MG63 (cell line): ENCODE results near the gene LRRC7. TPM values are rescaled to one million over a fixed set of nuclear protein-coding genes. Genes with fewer than 3 reads are reported as not detected.
A peak's percentile ranks its signal among the peaks of the same experiment; 100 is the strongest.
"Not testable (repeated sequence)": the region's sequence is repeated elsewhere in the genome, so short reads cannot be mapped to it uniquely, and the experiment has no call there.

Source experiments
- DNase-seq: peaks from one replicate; pipeline ENCODE4 v3.0.0-alpha.2; 2020
- H3K27me3 ChIP-seq: fragments of 250-450 bp; sonication (Bioruptor Pico); 2 replicates; pipeline ENCODE4 v1.5.1; 2020; ENCODE audit warnings: mild to moderate bottlenecking, moderate library complexity
- H3K36me3 ChIP-seq: fragments of 250-450 bp; sonication (Bioruptor Pico); 2 replicates; pipeline ENCODE4 v1.5.1; 2020; ENCODE audit warnings: mild to moderate bottlenecking, moderate library complexity
- H3K4me3 ChIP-seq: fragments of 250-450 bp; sonication (Bioruptor Pico); 2 replicates; pipeline ENCODE4 v1.5.1; 2020; ENCODE audit warnings: mild to moderate bottlenecking, moderate library complexity
- H3K9me3 ChIP-seq: fragments of 250-450 bp; sonication (Bioruptor Pico); 2 replicates; pipeline ENCODE4 v1.5.1; 2020; ENCODE audit warnings: mild to moderate bottlenecking, moderate library complexity
- total RNA-seq: library from RNA; depleted of rRNA; stranded (reverse); fragments of >200 nt; shearing (Covaris generic); gene quantifications from 2 replicates; pipeline ENCODE4 v1.2.3, GENCODE V29; 2014; ENCODE audit warnings: low replicate concordance

LRRC7 gene
- total RNA-seq, 1 experiment from 2014 or later = not detected

GRCh38 chr1:69929308-69930057 lies 361.8 kb downstream of the LRRC7 start:
- Histone ChIP-seq H3K27me3 (no peaks in the 10 kb centered on the region), H3K4me3 (no peak overlapping the region), H3K9me3 (no peaks in the 10 kb centered on the region), H3K36me3 (no peaks in the 10 kb centered on the region)
- no peak for DNase-seq

- no peak overlapping the region for H3K4me3 ChIP-seq
- H3K9me3 ChIP-seq = no peaks in the 10 kb centered on the region
- H3K27me3 ChIP-seq = no peaks in the 10 kb centered on the region
- no peaks in the 10 kb centered on the region for H3K36me3 ChIP-seq
- no peak for DNase-seq
These were observed 362.7 kb downstream of the LRRC7 start for GRCh38 chr1:69930396-69930795.

GRCh38 chr1:69932760-69933159 lies 365.0 kb downstream of the LRRC7 start:
- Histone ChIP-seq H3K27me3 (no peaks in the 10 kb centered on the region), H3K36me3 (no peaks in the 10 kb centered on the region), H3K9me3 (no peaks in the 10 kb centered on the region), H3K4me3 (no peak overlapping the region)
- no peak for DNase-seq

- Histone ChIP-seq H3K9me3 (no peaks in the 10 kb centered on the region), H3K36me3 (no peaks in the 10 kb centered on the region), H3K27me3 (no peaks in the 10 kb centered on the region), H3K4me3 (no peak overlapping the region)
- no peak for DNase-seq
These were observed 372.5 kb downstream of the LRRC7 start for GRCh38 chr1:69940231-69940630.

- DNase-seq = no peak
- Histone ChIP-seq H3K27me3 (no peaks in the 10 kb centered on the region), H3K4me3 (no peak overlapping the region), H3K36me3 (no peaks in the 10 kb centered on the region), H3K9me3 (no peaks in the 10 kb centered on the region)
These were observed 373.1 kb downstream of the LRRC7 start for GRCh38 chr1:69940816-69941215.

DNA sequence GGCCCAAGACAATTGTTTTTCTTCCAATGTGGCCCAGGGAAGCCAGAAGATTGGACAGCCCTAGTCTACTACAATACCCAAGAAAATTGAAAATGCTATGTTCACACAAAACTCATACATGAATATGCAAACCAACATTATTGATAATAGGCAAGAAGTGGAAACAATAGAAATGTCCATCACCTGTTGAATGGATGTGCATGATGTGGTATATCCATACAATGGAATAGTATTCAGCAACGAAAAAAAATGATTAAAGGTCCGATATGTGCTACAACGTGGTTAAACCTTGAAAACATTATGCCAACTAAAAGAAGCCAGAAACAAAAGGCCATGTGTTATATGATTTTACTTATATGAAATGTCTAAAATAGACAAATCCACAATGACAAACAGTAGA lies 375.3 kb downstream of the LRRC7 start:
- no peak for DNase-seq
- Histone ChIP-seq H3K27me3 (no peaks in the 10 kb centered on the region), H3K4me3 (no peak overlapping the region), H3K9me3 (no peaks in the 10 kb centered on the region), H3K36me3 (no peaks in the 10 kb centered on the region)

- no peak for DNase-seq
- H3K9me3 ChIP-seq = no peaks in the 10 kb centered on the region
- no peaks in the 10 kb centered on the region for H3K36me3 ChIP-seq
- H3K27me3 ChIP-seq = no peaks in the 10 kb centered on the region
- H3K4me3 ChIP-seq = no peak overlapping the region
These were observed 379.2 kb downstream of the LRRC7 start for GRCh38 chr1:69946935-69947334.

- Histone ChIP-seq H3K9me3 (no peaks in the 10 kb centered on the region), H3K27me3 (no peaks in the 10 kb centered on the region), H3K4me3 (no peak overlapping the region), H3K36me3 (no peaks in the 10 kb centered on the region)
- DNase-seq = no peak
These were observed 380.1 kb downstream of the LRRC7 start for GRCh38 chr1:69947837-69948236.

DNA sequence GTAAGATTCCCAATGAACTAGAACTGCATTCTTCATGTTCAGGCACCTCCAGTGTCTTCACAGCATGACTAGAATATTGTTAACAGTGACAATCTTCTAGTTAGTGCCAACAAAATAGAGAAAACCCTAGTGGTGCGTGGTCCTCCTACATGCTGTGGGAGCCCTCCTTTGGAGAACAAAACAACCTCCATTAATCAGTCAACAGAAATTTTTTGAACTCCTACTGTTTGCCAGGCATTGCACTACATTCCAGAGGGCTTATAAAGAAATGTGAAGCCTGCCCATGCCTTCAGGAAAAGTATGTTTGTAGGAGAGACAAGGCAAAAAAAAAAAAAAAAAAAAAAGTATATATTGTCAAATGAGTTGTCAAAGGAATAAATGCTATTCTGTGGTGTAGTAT lies 385.0 kb downstream of the LRRC7 start:
- Histone ChIP-seq H3K4me3 (no peak overlapping the region), H3K27me3 (no peaks in the 10 kb centered on the region), H3K9me3 (no peaks in the 10 kb centered on the region), H3K36me3 (no peaks in the 10 kb centered on the region)
- no peak for DNase-seq

- H3K27me3 ChIP-seq, H3K9me3 ChIP-seq, H3K36me3 ChIP-seq, H3K4me3 ChIP-seq, DNase-seq: not testable (repeated sequence)
These were observed 394.7 kb downstream of the LRRC7 start for GRCh38 chr1:69962452-69962851.

- H3K27me3 ChIP-seq = no peaks in the 10 kb centered on the region
- no peak overlapping the region for H3K4me3 ChIP-seq
- no peaks in the 10 kb centered on the region; the same call in 1 of the 2 replicates for H3K9me3 ChIP-seq
- H3K36me3 ChIP-seq = no peaks in the 10 kb centered on the region
- no peak for DNase-seq
These were observed 399.6 kb downstream of the LRRC7 start for GRCh38 chr1:69967245-69967766.

- H3K36me3 ChIP-seq = no peaks in the 10 kb centered on the region
- H3K9me3 ChIP-seq = no peaks in the 10 kb centered on the region
- H3K27me3 ChIP-seq = no peaks in the 10 kb centered on the region
- no peak overlapping the region for H3K4me3 ChIP-seq
- DNase-seq = peak; percentile 3
These were observed 409.2 kb downstream of the LRRC7 start for GRCh38 chr1:69976896-69977295.

DNA sequence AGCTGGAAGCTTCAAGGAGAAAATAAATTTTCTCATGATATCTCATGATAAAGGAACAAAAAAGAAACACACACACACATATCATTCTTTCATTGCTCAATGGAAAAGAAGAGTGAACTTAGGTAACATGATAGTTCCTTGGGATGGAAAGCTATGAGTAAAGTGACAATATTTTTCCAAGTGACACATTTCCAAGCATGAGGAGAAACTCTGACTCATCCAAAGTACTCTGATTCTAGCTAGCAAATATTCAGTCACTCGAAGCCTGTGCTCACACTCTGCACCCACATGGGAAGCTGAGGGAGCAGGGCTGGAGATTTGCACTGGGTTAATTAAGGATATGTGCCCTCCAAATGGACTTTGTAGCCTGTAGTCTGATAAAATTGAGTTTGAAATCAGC lies 415.3 kb downstream of the LRRC7 start:
- peak; percentile 3 for DNase-seq
- H3K27me3 ChIP-seq = no peaks in the 10 kb centered on the region
- H3K4me3 ChIP-seq = no peak overlapping the region
- H3K36me3 ChIP-seq = no peaks in the 10 kb centered on the region
- H3K9me3 ChIP-seq = no peaks in the 10 kb centered on the region

DNA sequence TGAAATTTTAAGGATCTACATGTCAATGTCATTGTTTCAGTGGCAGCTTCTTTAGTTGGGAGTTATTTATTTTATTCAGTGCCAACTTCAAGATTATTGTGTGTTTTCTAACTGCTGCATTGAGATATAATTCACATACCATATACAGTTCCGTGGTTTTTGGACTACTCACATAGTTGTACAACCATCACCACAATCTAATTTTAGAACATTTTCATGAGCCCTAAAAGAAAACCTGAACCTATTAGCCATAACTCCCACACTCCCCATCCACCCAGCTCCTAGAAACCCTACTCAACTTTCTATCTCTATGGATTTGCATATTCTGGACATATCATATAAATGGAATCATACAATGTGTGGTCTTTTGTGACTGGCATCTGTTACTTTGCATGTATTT lies 417.7 kb downstream of the LRRC7 start:
- Histone ChIP-seq H3K36me3 (no peaks in the 10 kb centered on the region), H3K9me3 (no peaks in the 10 kb centered on the region), H3K27me3 (no peaks in the 10 kb centered on the region), H3K4me3 (no peak overlapping the region)
- DNase-seq = no peak

DNA sequence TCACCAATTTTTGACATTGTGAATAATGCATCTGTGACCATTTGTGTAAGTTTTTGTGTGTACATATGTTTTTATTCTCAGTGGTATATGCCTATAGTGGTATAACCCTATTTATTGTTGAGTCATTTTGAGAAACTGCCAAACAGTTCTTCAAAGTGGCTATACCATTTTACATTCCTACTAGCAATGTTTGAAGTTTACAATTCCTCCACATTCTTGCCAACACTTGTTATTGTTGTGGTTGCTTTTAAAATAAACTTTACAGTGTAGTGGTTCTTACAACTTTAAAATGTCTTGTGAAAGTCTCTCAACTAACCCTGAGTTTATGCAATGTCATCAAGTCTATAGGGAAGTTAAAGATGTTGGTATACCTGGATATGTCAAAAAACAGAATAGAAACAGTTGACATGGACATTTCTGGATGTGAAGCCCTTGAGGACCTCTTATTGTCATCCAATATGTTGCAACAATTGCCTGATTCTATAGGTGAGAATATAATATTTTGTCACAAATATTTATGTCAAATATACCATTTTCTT lies 418.2 kb downstream of the LRRC7 start:
- Histone ChIP-seq H3K9me3 (no peaks in the 10 kb centered on the region), H3K36me3 (no peaks in the 10 kb centered on the region), H3K27me3 (no peaks in the 10 kb centered on the region), H3K4me3 (no peak overlapping the region)
- no peak for DNase-seq

DNA sequence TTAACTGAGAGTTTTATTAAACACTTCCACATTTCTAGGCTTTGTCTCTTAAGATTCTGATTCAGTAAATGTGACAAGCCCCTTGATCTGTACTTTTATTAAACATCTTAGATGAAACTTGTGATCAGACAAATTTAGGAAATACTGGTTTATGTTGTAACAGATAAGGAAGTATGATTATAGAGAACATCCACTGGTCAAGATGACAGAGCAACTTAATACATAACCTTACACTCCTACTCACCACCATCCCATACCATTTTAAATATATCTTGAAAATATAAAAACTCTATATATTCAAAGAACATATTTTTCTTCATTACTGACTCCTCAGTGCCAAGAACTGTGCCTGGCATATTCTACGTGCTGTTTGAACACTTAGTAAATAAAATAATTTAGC lies 420.2 kb downstream of the LRRC7 start:
- no peak overlapping the region for H3K4me3 ChIP-seq
- no peaks in the 10 kb centered on the region for H3K27me3 ChIP-seq
- H3K36me3 ChIP-seq = no peaks in the 10 kb centered on the region

DNA sequence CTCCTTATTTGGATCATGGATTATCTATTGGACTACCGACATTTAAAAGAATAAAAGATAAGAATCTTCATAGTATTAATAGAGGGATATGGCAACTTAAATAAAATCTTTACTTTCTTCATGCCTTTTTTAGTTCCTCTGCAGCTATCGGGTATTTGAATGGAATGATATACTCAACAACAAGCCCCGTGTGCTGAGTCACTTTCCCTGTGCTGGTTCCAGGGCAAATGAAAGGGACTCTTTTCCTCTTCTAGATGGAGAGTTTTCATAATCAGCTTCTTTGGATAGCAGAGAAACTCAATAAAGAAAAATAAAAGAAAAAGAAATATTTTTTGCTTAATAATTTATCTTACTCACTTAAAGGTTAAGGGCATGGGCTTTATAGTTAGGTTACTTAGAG lies 423.9 kb downstream of the LRRC7 start:
- Histone ChIP-seq H3K4me3 (no peak overlapping the region), H3K9me3 (no peaks in the 10 kb centered on the region), H3K27me3 (no peaks in the 10 kb centered on the region), H3K36me3 (no peaks in the 10 kb centered on the region)
- DNase-seq = peak; percentile 2

More for the DNA sequence above, 420.2 kb downstream of the LRRC7 start:
- H3K9me3 ChIP-seq = no peaks in the 10 kb centered on the region
- DNase-seq = no peak

GRCh38 chr1:69992594-69992993 lies 424.9 kb downstream of the LRRC7 start:
- DNase-seq = no peak
- Histone ChIP-seq H3K4me3 (no peak overlapping the region), H3K9me3 (no peaks in the 10 kb centered on the region), H3K27me3 (no peaks in the 10 kb centered on the region), H3K36me3 (no peaks in the 10 kb centered on the region)
